Trophoblast cell (in vitro differentiated cells and primary cell): Measurements from ENCODE around the gene COBL. TPM values are rescaled to one million over a fixed set of nuclear protein-coding genes. Genes with fewer than 3 reads are reported as not detected.

Source experiments
- DNase-seq, 2 donors: peaks; one replicate each; pipeline ENCODE4 v3.0.0-alpha.2; 2016
- H2AFZ ChIP-seq: 2 replicates; pipeline ENCODE4 v1.6.1; 2013; ENCODE audit warnings: low read length, moderate library complexity, mild to moderate bottlenecking; ENCODE audit not compliant: insufficient read depth, poor library complexity
- H2AK5ac ChIP-seq: 2 replicates; pipeline ENCODE4 v1.6.1; 2013; ENCODE audit warnings: mild to moderate bottlenecking, low read length
- H2BK120ac ChIP-seq: 2 replicates; pipeline ENCODE4 v1.6.1; 2013; ENCODE audit warnings: low read length, mild to moderate bottlenecking, moderate library complexity; ENCODE audit not compliant: insufficient read depth, poor library complexity
- H2BK12ac ChIP-seq: 2 replicates; pipeline ENCODE4 v1.6.1; 2013; ENCODE audit warnings: mild to moderate bottlenecking, low read length, moderate library complexity
- H2BK5ac ChIP-seq: 2 replicates; pipeline ENCODE4 v1.6.1; 2013; ENCODE audit warnings: low read length, low read depth, moderate library complexity, mild to moderate bottlenecking; ENCODE audit not compliant: poor library complexity
- H3K14ac ChIP-seq: 2 replicates; pipeline ENCODE4 v1.6.1; 2013; ENCODE audit warnings: mild to moderate bottlenecking, low read length
- H3K18ac ChIP-seq: 2 replicates; pipeline ENCODE4 v1.6.1; 2013; ENCODE audit warnings: mild to moderate bottlenecking, low read length
- H3K23ac ChIP-seq: 2 replicates; pipeline ENCODE4 v1.6.1; 2013; ENCODE audit warnings: low read length
- H3K27ac ChIP-seq: 2 replicates; pipeline ENCODE4 v1.5.1; 2013; ENCODE audit warnings: low read depth, mild to moderate bottlenecking, inconsistent platforms, low read length, moderate library complexity
- H3K27me3 ChIP-seq: 2 replicates; pipeline ENCODE4 v1.6.1; 2013; ENCODE audit warnings: inconsistent platforms, mild to moderate bottlenecking, low read length, moderate library complexity; ENCODE audit not compliant: insufficient read depth
- H3K36me3 ChIP-seq, 2 experiments: 1 replicate in 1 of 2; 2 replicates in 1 of 2; pipeline ENCODE4 v1.6.1; 2013; ENCODE audit warnings: low read length in 2 of 2, mild to moderate bottlenecking in 2 of 2, moderate library complexity in 1 of 2; ENCODE audit not compliant: insufficient read depth in 2 of 2, control insufficient read depth in 1 of 2
- H3K4ac ChIP-seq: 2 replicates; pipeline ENCODE4 v1.6.1; 2013; ENCODE audit warnings: low read depth, mild to moderate bottlenecking, low read length, moderate library complexity
- H3K4me1 ChIP-seq, 2 experiments: 1 replicate in 1 of 2; 2 replicates in 1 of 2; pipeline ENCODE4 v1.6.1; 2013; ENCODE audit warnings: low read length in 2 of 2, mild to moderate bottlenecking in 2 of 2, moderate library complexity in 1 of 2; ENCODE audit not compliant: insufficient read depth in 2 of 2, control insufficient read depth in 1 of 2
- H3K4me2 ChIP-seq: 2 replicates; pipeline ENCODE4 v1.6.1; 2013; ENCODE audit warnings: inconsistent platforms, mild to moderate bottlenecking, low read length, moderate library complexity
- H3K4me3 ChIP-seq: 2 replicates; pipeline ENCODE4 v1.5.1; 2013; ENCODE audit warnings: mild to moderate bottlenecking, low read depth, low read length, inconsistent platforms
- H3K79me1 ChIP-seq: one replicate; pipeline ENCODE4 v1.6.1; 2013; ENCODE audit warnings: low read length
- H3K79me2 ChIP-seq: 2 replicates; pipeline ENCODE4 v1.6.1; 2013; ENCODE audit warnings: low read length, mild to moderate bottlenecking; ENCODE audit not compliant: control insufficient read depth, insufficient read depth, poor library complexity
- H3K9ac ChIP-seq: 2 replicates; pipeline ENCODE4 v1.6.1; 2013; ENCODE audit warnings: mild to moderate bottlenecking, low read length
- H3K9me3 ChIP-seq: 2 replicates; pipeline ENCODE4 v1.6.1; 2013; ENCODE audit warnings: low read depth, mild to moderate bottlenecking, control low read depth, inconsistent platforms, low read length; ENCODE audit not compliant: insufficient read depth
- H4K12ac ChIP-seq: 2 replicates; pipeline ENCODE4 v1.6.1; 2013; ENCODE audit warnings: low read depth, mild to moderate bottlenecking, low read length, moderate library complexity
- H4K8ac ChIP-seq: 2 replicates; pipeline ENCODE4 v1.6.1; 2013; ENCODE audit warnings: low read depth, mild to moderate bottlenecking, low read length, moderate library complexity
- H4K91ac ChIP-seq: one replicate; pipeline ENCODE4 v1.6.1; 2013; ENCODE audit warnings: low read depth, mild to moderate bottlenecking, low read length, moderate library complexity
- WGBS: extraction: QIAGEN DNeasy Blood & Tissue Kit; methylation state at CpG from one replicate; pipeline ENCODE4 v1.1.7; 2013; ENCODE audit warnings: missing lambda C conversion rate; ENCODE audit not compliant: insufficient read length, insufficient coverage; ENCODE audit errors: extremely low coverage; 5-methylcytosine and 5-hydroxymethylcytosine counted together
- polyA plus RNA-seq: library from polyadenylated mRNA; stranded (reverse); fragments of 200-250 nt; gene quantifications from 2 replicates; pipeline ENCODE4 v1.2.3, GENCODE V29; 2013

COBL gene, protein sequence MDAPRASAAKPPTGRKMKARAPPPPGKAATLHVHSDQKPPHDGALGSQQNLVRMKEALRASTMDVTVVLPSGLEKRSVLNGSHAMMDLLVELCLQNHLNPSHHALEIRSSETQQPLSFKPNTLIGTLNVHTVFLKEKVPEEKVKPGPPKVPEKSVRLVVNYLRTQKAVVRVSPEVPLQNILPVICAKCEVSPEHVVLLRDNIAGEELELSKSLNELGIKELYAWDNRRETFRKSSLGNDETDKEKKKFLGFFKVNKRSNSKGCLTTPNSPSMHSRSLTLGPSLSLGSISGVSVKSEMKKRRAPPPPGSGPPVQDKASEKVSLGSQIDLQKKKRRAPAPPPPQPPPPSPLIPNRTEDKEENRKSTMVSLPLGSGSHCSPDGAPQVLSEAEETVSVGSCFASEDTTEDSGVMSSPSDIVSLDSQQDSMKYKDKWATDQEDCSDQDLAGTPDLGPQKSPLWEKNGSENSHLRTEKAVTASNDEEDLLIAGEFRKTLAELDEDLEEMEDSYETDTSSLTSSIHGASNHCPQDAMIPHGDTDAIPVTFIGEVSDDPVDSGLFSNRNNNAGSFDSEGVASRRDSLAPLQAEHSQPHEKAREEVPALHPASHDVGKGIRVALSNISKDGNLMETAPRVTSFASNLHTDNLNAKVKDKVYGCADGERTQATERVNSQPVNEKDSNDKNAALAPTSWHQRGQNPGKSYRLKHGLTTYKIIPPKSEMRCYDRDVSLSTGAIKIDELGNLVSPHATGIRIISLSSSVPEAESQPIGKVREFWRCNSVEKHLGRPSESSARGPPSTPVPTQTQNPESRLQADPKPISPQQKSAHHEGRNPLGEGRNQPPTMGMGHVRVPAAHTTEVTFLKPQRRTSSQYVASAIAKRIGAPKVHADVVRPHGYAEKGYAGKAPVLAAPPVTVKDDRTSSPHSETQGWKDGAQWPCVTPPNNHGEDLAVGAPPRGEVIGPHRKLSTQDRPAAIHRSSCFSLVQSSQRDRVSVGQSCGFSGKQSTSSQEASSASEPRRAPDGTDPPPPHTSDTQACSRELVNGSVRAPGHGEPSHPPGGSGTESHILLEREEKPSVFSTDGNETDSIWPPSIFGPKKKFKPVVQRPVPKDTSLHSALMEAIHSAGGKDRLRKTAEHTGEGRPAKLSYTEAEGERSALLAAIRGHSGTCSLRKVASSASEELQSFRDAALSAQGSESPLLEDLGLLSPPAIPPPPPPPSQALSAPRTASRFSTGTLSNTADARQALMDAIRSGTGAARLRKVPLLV
- 21.2 and 22.2 TPM in 2 replicates for polyA plus RNA-seq

DNA sequence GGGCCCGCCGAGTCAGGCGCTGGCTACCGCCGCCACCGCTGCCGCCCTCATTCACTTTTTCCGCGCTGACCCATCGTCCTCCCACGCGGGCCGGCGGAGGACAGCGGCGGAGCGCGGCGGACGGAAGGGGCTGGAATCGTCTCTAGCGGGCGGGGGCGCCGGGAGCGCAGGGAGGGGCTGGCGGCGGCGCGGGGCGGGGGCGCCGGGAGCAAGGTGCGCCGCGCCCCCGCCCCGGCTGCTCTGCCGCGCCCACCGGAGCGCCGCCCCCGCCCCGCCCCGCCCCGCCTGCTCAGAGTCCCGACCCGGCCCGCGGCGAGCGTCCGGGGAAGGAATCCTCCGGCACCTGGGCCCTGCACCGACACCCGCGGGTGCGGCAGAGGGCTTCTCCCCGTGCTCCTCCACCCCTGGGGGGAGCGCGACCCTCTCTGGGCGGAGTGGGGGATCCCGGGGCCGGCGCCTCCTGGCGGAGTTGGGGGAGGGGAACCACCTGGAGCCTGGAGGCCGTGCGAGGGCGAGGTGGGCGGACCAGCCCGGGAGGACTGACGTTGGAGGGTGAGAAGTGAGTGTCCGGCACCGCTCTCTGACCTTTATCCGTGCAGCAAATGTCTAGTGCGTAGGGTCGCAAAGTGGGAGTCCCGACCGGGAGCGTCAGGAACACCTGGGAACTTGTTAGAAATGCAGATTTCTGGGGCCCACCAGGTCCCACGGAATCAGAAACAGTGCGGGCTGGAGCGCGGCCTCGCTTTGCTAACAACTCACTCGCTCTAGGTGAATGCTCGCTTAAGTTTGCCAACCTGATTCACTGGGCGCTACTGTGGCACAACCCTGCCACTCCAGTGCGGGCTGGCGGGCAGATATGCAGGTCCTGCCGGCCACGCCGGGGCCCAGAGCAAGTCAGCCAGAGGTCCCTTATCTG is at the start of gene COBL:
Gene COBL (minus strand): TSS at position 144 of the 916 bp plus-strand sequence. CDS start 176 bp downstream, outside the sequence.
- peaks cover 5% of the 10 kb centered on the region for H3K79me1 ChIP-seq
- H3K9ac ChIP-seq: peak within 1 kb of the TSS; percentile 37
- H3K4me1 ChIP-seq: peaks cover 6% of the 10 kb centered on the region in 2 experiments
- H3K4me3 ChIP-seq: peak within 1 kb of the TSS; percentile 80
- peak within 1 kb of the TSS; percentile 85 for H3K4me2 ChIP-seq
- no peak within 1 kb of the TSS for H2BK12ac ChIP-seq
- peak within 1 kb of the TSS; percentile 37 for H4K91ac ChIP-seq
- H3K36me3 ChIP-seq: no peaks in the 10 kb centered on the region
- no peak within 1 kb of the TSS for H3K27ac ChIP-seq
- H4K12ac ChIP-seq: no peak within 1 kb of the TSS
- H2BK5ac ChIP-seq: no peak within 1 kb of the TSS
- H3K14ac ChIP-seq: peak within 1 kb of the TSS; percentile 48
- H2AFZ ChIP-seq: peak within 1 kb of the TSS; percentile 23
- DNase-seq: peak; percentile 37 to 56
- no CpG with 5 or more reads among the region's 94 CpGs for WGBS
- H4K8ac ChIP-seq: peak within 1 kb of the TSS; percentile 47
- H3K79me2 ChIP-seq: peaks cover 4% of the 10 kb centered on the region
- no peak within 1 kb of the TSS for H3K23ac ChIP-seq
- H3K18ac ChIP-seq: peak within 1 kb of the TSS; percentile 72
- no peaks in the 10 kb centered on the region for H3K27me3 ChIP-seq
- H2BK120ac ChIP-seq: no peak within 1 kb of the TSS
- H3K9me3 ChIP-seq: no peaks in the 10 kb centered on the region
- H2AK5ac ChIP-seq: no peak within 1 kb of the TSS
- peak within 1 kb of the TSS; percentile 27 for H3K4ac ChIP-seq

DNA sequence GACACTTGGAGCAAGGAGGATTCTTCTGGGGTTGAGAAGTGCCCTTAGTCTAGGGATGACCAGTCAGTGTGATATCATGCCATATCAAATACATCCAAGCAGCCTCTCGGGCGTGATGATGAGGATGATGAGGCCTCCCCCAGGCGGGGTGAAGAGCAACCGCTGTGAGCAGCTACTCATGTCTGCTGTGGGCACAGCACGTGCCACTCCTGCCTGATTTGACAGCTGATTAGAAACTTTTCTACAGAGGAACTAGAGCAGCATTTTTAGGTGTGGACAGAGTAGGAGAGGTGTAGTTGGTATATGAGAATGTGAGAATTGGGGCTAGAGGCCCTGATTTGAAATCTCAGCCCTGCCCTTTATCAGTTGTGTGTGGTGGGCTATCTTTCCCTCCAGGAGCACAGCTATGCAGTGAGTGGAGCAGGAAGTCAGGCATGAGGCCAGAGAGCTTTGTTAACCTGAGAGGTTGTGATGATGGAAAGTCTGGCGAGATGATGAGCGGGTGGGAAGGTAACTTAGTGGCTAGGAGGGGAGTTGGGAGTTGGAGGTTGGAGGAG is 49.6 kb upstream of the COBL start:
- Histone ChIP-seq H4K8ac (no peak overlapping the region), H2BK120ac (no peak overlapping the region), H3K9me3 (peaks cover 7% of the 10 kb centered on the region), H3K23ac (no peak overlapping the region), H3K4me3 (no peak overlapping the region), H2AK5ac (no peak overlapping the region), H2BK12ac (no peak overlapping the region), H3K27ac (no peak overlapping the region), H3K9ac (no peak overlapping the region), H2AFZ (no peak overlapping the region), H3K79me2 (no peaks in the 10 kb centered on the region), H3K79me1 (no peaks in the 10 kb centered on the region), H4K91ac (no peak overlapping the region), H3K18ac (no peak overlapping the region), H3K14ac (no peak overlapping the region), H3K4me1 (no peaks in the 10 kb centered on the region), H3K4ac (no peak overlapping the region), H3K36me3 (no peaks in the 10 kb centered on the region), H3K27me3 (no peaks in the 10 kb centered on the region), H2BK5ac (no peak overlapping the region), H3K4me2 (no peak overlapping the region), H4K12ac (no peak overlapping the region)
- no CpG with 5 or more reads among the region's 7 CpGs for WGBS
- DNase-seq: no peak

DNA sequence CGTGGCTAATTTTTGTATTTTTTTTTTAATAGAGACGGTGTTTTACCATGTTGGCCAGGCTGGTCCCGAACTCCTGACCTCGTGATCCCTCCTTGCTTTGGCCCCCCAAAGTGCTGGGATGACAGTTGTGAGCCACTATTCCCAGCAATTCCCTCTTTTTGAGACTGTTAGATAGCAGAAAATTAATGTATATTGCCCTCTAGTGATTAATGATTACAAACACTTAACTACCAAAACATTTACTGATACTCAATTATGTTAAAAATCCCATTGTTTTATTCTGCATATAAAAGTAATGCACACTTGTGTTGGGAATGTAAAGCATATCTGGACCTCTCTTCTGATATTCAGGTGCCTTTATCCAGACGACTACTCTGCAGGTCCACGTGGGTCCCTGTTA is 41.2 kb upstream of the COBL start:
- H2AK5ac ChIP-seq: no peak overlapping the region
- no peak overlapping the region for H4K8ac ChIP-seq
- no peaks in the 10 kb centered on the region for H3K27me3 ChIP-seq
- WGBS: no CpG with 5 or more reads among the region's 6 CpGs
- H3K4me2 ChIP-seq: no peak overlapping the region
- no peak overlapping the region for H3K14ac ChIP-seq
- no peaks in the 10 kb centered on the region for H3K79me2 ChIP-seq
- peaks cover 5% of the 10 kb centered on the region for H3K9me3 ChIP-seq
- H3K79me1 ChIP-seq: no peaks in the 10 kb centered on the region
- no peak overlapping the region for H2AFZ ChIP-seq
- no peak overlapping the region for H3K4ac ChIP-seq
- no peak for DNase-seq
- H2BK5ac ChIP-seq: no peak overlapping the region
- H3K36me3 ChIP-seq: no peaks in the 10 kb centered on the region
- H4K12ac ChIP-seq: no peak overlapping the region
- no peak overlapping the region for H2BK12ac ChIP-seq
- no peak overlapping the region for H3K18ac ChIP-seq
- no peak overlapping the region for H3K9ac ChIP-seq
- no peak overlapping the region for H4K91ac ChIP-seq
- H3K27ac ChIP-seq: no peak overlapping the region
- no peak overlapping the region for H2BK120ac ChIP-seq
- H3K4me1 ChIP-seq: no peaks in the 10 kb centered on the region
- H3K23ac ChIP-seq: no peak overlapping the region
- H3K4me3 ChIP-seq: no peak overlapping the region
